A673 (cell line): ENCODE results near the gene SCG3. TPM values are rescaled to one million over a fixed set of nuclear protein-coding genes. Genes with fewer than 3 reads are reported as not detected.

Experiments
- BruUV-seq: library from RNA; stranded (reverse); fragments of 400-500 nt; replicated peaks from 2 replicates; lab custom pipeline; 2021; lab: Mats Ljungman, UMichigan
- CTCF ChIA-PET: fragments of 300-600 bp; sonication (Branson Sonifier 250); formaldehyde crosslinking; loops from one replicate; lab custom pipeline; 2022; ENCODE audit warnings: antibody characterized with exemption; lab: Charles Lee
- POLR2A ChIA-PET: fragments of 300-600 bp; sonication (Branson Sonifier 250); formaldehyde crosslinking; loops from one replicate; lab custom pipeline; 2022; ENCODE audit warnings: antibody characterized with exemption; ENCODE audit not compliant: low non-redundant PET; lab: Charles Lee
- DNase-seq: peaks from one replicate; pipeline ENCODE4 v3.0.0-alpha.2; 2015; ENCODE audit warnings: low spot score
- H3K27ac ChIP-seq: fragments of 200-600 bp; sonication (generic); 2 replicates; pipeline ENCODE4 v1.5.1; 2016; ENCODE audit warnings: mixed run types, low read depth, mild to moderate bottlenecking, mixed read lengths, antibody characterized with exemption, low read length; ENCODE audit not compliant: poor library complexity, severe bottlenecking
- H3K27me3 ChIP-seq: fragments of 200-600 bp; sonication (generic); replicated peaks from 2 replicates; pipeline ENCODE4 v1.6.1; 2017; ENCODE audit warnings: mixed run types, low read depth, mild to moderate bottlenecking, mixed read lengths, antibody characterized with exemption, low read length; ENCODE audit not compliant: insufficient read depth, poor library complexity
- H3K36me3 ChIP-seq: fragments of 200-600 bp; sonication (generic); 2 replicates; pipeline ENCODE4 v1.6.1; 2016; ENCODE audit warnings: mixed run types, mild to moderate bottlenecking, mixed read lengths, antibody characterized with exemption, low read length; ENCODE audit not compliant: insufficient read depth, poor library complexity, severe bottlenecking
- H3K4me1 ChIP-seq: fragments of 200-600 bp; sonication (generic); 2 replicates; pipeline ENCODE4 v1.6.1; 2017; ENCODE audit warnings: mixed run types, mild to moderate bottlenecking, mixed read lengths, antibody characterized with exemption, low read length; ENCODE audit not compliant: insufficient read depth, poor library complexity, severe bottlenecking
- H3K4me3 ChIP-seq: fragments of 200-600 bp; sonication (generic); 2 replicates; pipeline ENCODE4 v1.5.1; 2016; ENCODE audit warnings: low read depth, mixed run types, mild to moderate bottlenecking, mixed read lengths, low read length; ENCODE audit not compliant: poor library complexity, severe bottlenecking
- H3K9me3 ChIP-seq: fragments of 200-600 bp; sonication (generic); 2 replicates; pipeline ENCODE4 v1.6.1; 2016; ENCODE audit warnings: mixed run types, low read depth, mild to moderate bottlenecking, mixed read lengths, antibody characterized with exemption, low read length; ENCODE audit not compliant: poor library complexity, severe bottlenecking
- CTCF ChIP-seq: fragments of 300-800, 200-600 bp; sonication (generic); conservative IDR thresholded peaks from 2 replicates; pipeline ENCODE4 v1.5.1; 2017; ENCODE audit warnings: low read depth, mild to moderate bottlenecking, antibody characterized with exemption, low read length, moderate library complexity, mixed read lengths
- EZH2 ChIP-seq: fragments of 200-600 bp; sonication (generic); IDR thresholded peaks from 2 replicates; pipeline ENCODE4 v1.6.1; 2017; ENCODE audit warnings: borderline replicate concordance, low read depth, mild to moderate bottlenecking, mixed read lengths, antibody characterized with exemption, low read length; ENCODE audit not compliant: poor library complexity, severe bottlenecking
- intact Hi-C: fragments of 100-400 bp; cut with micrococcal nuclease; formaldehyde crosslinking; loops from one replicate; pipeline ENCODE4 v1.10.0; 2022; ENCODE audit not compliant: unreplicated experiment
- total RNA-seq: library from RNA; stranded (reverse); gene quantifications from 2 replicates; pipeline ENCODE4 v1.2.3, GENCODE V29; 2021

Gene SCG3
- total RNA-seq, 1 experiment from 2014 or later = 0.21 TPM

GRCh38 chr15:51672913-51673857 is 8.1 kb upstream of the SCG3 start:
- TF ChIP-seq EZH2 = no peak
- CTCF ChIA-PET = no interaction called here
- DNase-seq = no peak
- H3K4me1 ChIP-seq = no peaks in the 10 kb centered on the region
- intact Hi-C loops = no loop called here
- POLR2A ChIA-PET = no interaction called here
- no peak overlapping the region for H3K27ac ChIP-seq
- no peak overlapping the region for H3K4me3 ChIP-seq
- no peaks in the 10 kb centered on the region for H3K36me3 ChIP-seq
- peaks cover 13% of the 10 kb centered on the region for H3K27me3 ChIP-seq
- no peaks in the 10 kb centered on the region for H3K9me3 ChIP-seq
- BruUV-seq = no TSS peak

GRCh38 chr15:51675234-51675633 is 6.1 kb upstream of the SCG3 start:
- DNase-seq = no peak
- BruUV-seq = no TSS peak
- Histone ChIP-seq H3K4me1 (no peaks in the 10 kb centered on the region), H3K27me3 (peaks cover 9% of the 10 kb centered on the region), H3K36me3 (no peaks in the 10 kb centered on the region), H3K4me3 (no peak overlapping the region), H3K27ac (no peak overlapping the region), H3K9me3 (no peaks in the 10 kb centered on the region)
- TF ChIP-seq EZH2 = no peak
- CTCF ChIA-PET = no interaction called here
- POLR2A ChIA-PET = no interaction called here
- intact Hi-C loops = no loop called here

- BruUV-seq = no TSS peak
- Histone ChIP-seq H3K36me3 (no peaks in the 10 kb centered on the region), H3K4me3 (no peak overlapping the region), H3K27ac (no peak overlapping the region), H3K4me1 (no peaks in the 10 kb centered on the region), H3K9me3 (no peaks in the 10 kb centered on the region), H3K27me3 (peaks cover 22% of the 10 kb centered on the region)
- intact Hi-C loops = no loop called here
- no peak for TF ChIP-seq CTCF
- TF ChIP-seq EZH2 = no peak
- POLR2A ChIA-PET = no interaction called here
- DNase-seq = no peak
- CTCF ChIA-PET = no interaction called here
These were observed 4.3 kb upstream of the SCG3 start for GRCh38 chr15:51677021-51677420.

- ChIA-PET POLR2A (no interaction called here), CTCF (no interaction called here)
- no peak for DNase-seq
- Histone ChIP-seq H3K4me1 (no peaks in the 10 kb centered on the region), H3K27ac (no peak overlapping the region), H3K4me3 (no peak overlapping the region), H3K36me3 (no peaks in the 10 kb centered on the region), H3K27me3 (peaks cover 26% of the 10 kb centered on the region), H3K9me3 (no peaks in the 10 kb centered on the region)
- TF ChIP-seq EZH2 (no peak), CTCF (no peak)
- intact Hi-C loops = no loop called here
- BruUV-seq = no TSS peak
These were observed 3.9 kb upstream of the SCG3 start for GRCh38 chr15:51677452-51677851.
